Activated CD4-positive, alpha-beta T cell treated with anti-CD3 and anti-CD28 coated beads, Interleukin-2, amount 10 ng/mL, durations not matched to agents 24 days and 14 days (primary cell): ENCODE measurements around the gene SCAF1. TPM values are rescaled to one million over a fixed set of nuclear protein-coding genes. Genes with fewer than 3 reads are reported as not detected.
A peak's percentile ranks its signal among the peaks of the same experiment; 100 is the strongest.

Experiments used
- DNase-seq: peaks from one replicate; pipeline ENCODE4 v3.0.0; 2022
- H3K27ac Mint-ChIP-seq: one replicate; pipeline ENCODE4 v1.8.0; 2022; ENCODE audit warnings: mild to moderate bottlenecking, mixed read lengths
- H3K27me3 Mint-ChIP-seq: one replicate; pipeline ENCODE4 v1.8.0; 2022; ENCODE audit warnings: mixed read lengths
- H3K36me3 Mint-ChIP-seq: one replicate; pipeline ENCODE4 v1.8.0; 2022; ENCODE audit warnings: low read depth, mild to moderate bottlenecking, mixed read lengths
- H3K4me1 Mint-ChIP-seq: one replicate; pipeline ENCODE4 v1.8.0; 2021; ENCODE audit warnings: mixed read lengths
- H3K4me3 Mint-ChIP-seq: one replicate; pipeline ENCODE4 v1.8.0; 2022; ENCODE audit warnings: mild to moderate bottlenecking, moderate library complexity, mixed read lengths
- H3K9me3 Mint-ChIP-seq: one replicate; pipeline ENCODE4 v1.8.0; 2021; ENCODE audit warnings: mixed read lengths
- intact Hi-C: fragments of 100-400 bp; cut with micrococcal nuclease; formaldehyde crosslinking; loops from one replicate; pipeline ENCODE4 v1.15.1; 2023
- total RNA-seq: library from RNA; stranded (reverse); gene quantifications from 2 replicates; pipeline ENCODE4 v1.2.3, GENCODE V29; 2022

The SCAF1 gene
- total RNA-seq, 1 donor from 2014 or later, result 84.9 TPM

DNA sequence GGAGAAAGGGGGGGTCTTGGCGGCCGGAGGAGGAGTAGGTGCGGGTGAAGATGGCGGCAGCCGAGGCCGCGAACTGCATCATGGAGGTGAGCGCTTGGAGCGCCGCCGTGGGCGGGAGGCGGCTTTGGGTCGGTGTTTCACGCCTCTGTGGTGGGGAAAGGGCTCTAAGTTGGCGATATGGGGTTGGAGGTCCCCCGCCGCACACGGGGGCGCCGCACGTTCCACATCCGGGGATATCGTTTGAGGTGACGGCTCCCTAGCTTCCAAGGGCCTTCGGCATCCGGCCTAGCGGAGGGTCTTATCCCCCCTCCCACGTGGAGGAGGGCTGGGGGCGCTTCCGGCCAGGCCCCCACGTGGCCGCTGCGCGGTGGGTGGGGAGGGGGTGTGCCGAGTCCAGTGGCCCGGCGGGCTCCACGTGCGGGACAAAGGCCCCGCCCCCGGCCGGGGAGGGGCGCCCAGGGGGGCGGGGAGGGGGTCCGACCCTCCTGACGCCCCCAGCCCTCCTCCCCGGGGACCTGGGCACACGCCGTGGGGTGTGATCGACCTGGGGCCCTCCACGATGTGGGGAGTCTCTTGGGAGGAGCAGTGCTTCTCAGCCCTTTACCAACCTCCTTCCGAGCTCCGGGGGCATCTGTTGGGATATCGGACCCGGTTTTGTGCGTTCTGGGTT lies 35.4 kb downstream of the SCAF1 start, which contains the start of gene PRMT1:
PRMT1 (plus strand) TSS at position 41 of the 670 bp plus-strand sequence; CDS start at position 51, 10 bp downstream.
- H3K36me3 Mint-ChIP-seq, result peaks cover 31% of the 10 kb centered on the region
- intact Hi-C loops, result loop anchor here (2.0 kb wide), 3 partner anchors 181 to 251 kb away; partner anchors contain the start of genes ALDH16A1, ATF5, NUP62 and RPS11
- H3K27ac Mint-ChIP-seq, result peak within 1 kb of the TSS; percentile 99
- H3K27me3 Mint-ChIP-seq, result no peaks in the 10 kb centered on the region
- H3K9me3 Mint-ChIP-seq, result no peaks in the 10 kb centered on the region
- H3K4me1 Mint-ChIP-seq, result peaks cover 28% of the 10 kb centered on the region
- peak within 1 kb of the TSS; percentile 95 for H3K4me3 Mint-ChIP-seq
- DNase-seq, result peak; percentile 89

DNA sequence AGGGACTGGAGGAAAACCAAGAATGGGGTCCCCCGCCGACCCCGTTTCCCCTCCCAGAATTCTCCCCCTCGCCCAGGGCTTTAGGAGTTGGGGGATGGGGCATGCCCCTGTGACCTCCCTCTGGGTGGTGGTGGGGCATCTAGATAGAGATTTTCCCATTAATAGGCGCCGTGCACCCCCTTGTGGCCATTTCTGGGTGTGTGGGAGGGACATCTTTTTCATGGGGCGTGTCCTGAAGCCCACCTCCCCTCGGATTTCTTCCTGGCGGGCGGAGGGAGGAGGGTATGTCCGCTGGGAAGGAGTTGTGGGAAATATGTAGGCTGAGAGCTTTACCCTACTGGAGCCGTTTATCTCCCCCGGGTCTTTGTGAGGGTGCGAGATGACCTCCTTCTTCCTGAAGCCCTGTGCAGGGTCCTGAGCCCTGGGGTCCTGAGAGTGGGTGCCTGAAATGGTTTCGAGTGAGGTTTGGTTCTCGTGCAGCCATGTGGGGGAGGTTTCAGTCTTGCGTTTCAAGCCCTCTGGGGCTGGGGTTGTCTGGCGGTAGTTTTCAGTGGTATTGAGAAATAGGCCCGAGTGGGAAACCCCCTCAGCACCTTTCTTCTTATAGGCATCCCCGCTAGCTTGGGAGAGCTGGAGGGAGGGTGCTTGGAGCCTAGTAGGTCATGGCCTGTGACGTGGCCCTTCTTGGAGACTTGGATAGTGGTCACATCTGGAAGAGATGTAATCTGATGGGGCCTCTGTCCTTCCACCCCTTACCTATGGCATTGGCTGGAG lies 36.1 kb downstream of the SCAF1 start:
- peak; percentile 93 for DNase-seq
- H3K9me3 Mint-ChIP-seq, result no peaks in the 10 kb centered on the region
- peak overlapping the region; percentile 96 for H3K27ac Mint-ChIP-seq
- peaks cover 29% of the 10 kb centered on the region for H3K4me1 Mint-ChIP-seq
- intact Hi-C loops, result loop anchor here (2.0 kb wide), 4 partner anchors 107 to 251 kb away; partner anchors contain the start of genes ALDH16A1, ATF5, NUP62 and RPS11
- peak overlapping the region; percentile 95 for H3K4me3 Mint-ChIP-seq
- peaks cover 34% of the 10 kb centered on the region for H3K36me3 Mint-ChIP-seq
- no peaks in the 10 kb centered on the region for H3K27me3 Mint-ChIP-seq

DNA sequence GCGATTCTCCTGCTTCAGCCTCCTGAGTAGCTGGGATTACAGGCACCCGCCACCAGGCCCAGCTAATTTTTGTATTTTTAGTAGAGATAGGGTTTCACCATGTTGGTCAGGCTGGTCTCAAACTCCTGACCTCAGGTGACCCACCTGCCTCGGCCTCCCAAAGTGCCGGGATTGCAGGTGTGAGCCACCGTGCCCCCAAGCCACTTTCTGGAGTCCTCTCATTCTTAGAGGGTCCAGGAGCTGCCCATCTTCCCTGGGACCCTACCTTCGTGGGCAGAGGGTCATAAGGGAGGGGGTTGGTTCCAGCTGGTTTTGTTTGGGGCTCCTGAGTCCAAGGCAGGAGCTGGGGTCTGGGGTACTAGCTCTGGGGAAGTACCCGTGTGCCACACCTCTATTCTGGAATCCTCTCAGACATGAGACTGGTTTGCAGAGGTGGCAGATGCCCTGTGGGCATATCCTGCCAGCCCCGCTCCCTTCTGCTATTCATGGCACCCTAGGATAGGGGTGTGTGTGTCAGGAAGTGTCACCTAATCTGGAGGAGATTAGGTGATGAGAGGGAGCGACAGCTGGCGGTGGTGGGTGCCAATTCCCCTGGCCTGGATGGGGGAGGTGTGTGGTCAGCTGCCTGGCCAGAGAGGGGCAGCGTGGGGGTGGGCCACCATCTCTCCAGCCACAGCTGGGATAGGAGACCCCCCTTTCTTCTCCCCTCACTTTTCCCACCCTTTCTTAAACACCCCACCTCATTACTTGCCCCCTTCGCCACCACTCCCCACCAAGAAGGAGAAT lies 37.2 kb downstream of the SCAF1 start:
- peaks cover 27% of the 10 kb centered on the region for H3K4me1 Mint-ChIP-seq
- intact Hi-C loops, result loop anchor here (2.0 kb wide), 1 partner anchor 108 kb away; no protein-coding TSS in a partner anchor
- no peaks in the 10 kb centered on the region for H3K27me3 Mint-ChIP-seq
- peak overlapping the region; percentile 95 for H3K4me3 Mint-ChIP-seq
- H3K9me3 Mint-ChIP-seq, result no peaks in the 10 kb centered on the region
- H3K27ac Mint-ChIP-seq, result peak overlapping the region; percentile 15
- peaks cover 37% of the 10 kb centered on the region for H3K36me3 Mint-ChIP-seq
- DNase-seq, result no peak

DNA sequence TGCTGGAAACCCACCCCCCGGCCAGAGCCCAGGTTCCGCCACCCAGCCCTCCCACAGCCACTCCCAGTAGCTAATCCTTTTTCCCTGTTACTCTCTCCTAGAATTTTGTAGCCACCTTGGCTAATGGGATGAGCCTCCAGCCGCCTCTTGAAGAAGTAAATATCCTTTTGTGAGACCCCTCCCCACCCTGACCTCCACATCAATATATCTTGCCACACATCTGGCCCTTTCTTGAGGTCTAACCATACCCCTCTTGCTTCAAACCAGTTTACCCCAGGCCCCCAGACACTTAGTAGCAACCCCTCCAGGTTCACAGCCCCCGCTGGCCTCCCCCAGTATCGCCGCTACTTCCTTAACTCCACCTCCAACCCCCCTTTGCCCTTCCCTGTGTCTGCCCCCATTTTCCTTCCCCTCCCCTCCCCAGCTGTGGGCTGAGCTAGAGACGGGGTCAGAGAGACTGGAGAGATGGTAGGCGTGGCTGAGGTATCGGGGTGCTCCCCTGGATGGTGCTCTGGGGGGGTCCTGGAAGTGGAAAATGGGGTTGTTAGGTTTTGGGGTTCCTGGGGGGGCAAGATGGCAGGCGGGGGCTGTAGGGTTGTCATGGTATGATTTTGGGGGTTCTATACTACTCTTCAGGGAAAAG lies 37.9 kb downstream of the SCAF1 start:
- DNase-seq, result no peak
- H3K4me1 Mint-ChIP-seq, result peaks cover 26% of the 10 kb centered on the region
- H3K27me3 Mint-ChIP-seq, result no peaks in the 10 kb centered on the region
- H3K36me3 Mint-ChIP-seq, result peaks cover 40% of the 10 kb centered on the region
- H3K27ac Mint-ChIP-seq, result peak overlapping the region; percentile 20
- intact Hi-C loops, result loop anchor here (2.0 kb wide), 1 partner anchor 109 kb away; no protein-coding TSS in a partner anchor
- no peaks in the 10 kb centered on the region for H3K9me3 Mint-ChIP-seq
- H3K4me3 Mint-ChIP-seq, result peak overlapping the region; percentile 52

DNA sequence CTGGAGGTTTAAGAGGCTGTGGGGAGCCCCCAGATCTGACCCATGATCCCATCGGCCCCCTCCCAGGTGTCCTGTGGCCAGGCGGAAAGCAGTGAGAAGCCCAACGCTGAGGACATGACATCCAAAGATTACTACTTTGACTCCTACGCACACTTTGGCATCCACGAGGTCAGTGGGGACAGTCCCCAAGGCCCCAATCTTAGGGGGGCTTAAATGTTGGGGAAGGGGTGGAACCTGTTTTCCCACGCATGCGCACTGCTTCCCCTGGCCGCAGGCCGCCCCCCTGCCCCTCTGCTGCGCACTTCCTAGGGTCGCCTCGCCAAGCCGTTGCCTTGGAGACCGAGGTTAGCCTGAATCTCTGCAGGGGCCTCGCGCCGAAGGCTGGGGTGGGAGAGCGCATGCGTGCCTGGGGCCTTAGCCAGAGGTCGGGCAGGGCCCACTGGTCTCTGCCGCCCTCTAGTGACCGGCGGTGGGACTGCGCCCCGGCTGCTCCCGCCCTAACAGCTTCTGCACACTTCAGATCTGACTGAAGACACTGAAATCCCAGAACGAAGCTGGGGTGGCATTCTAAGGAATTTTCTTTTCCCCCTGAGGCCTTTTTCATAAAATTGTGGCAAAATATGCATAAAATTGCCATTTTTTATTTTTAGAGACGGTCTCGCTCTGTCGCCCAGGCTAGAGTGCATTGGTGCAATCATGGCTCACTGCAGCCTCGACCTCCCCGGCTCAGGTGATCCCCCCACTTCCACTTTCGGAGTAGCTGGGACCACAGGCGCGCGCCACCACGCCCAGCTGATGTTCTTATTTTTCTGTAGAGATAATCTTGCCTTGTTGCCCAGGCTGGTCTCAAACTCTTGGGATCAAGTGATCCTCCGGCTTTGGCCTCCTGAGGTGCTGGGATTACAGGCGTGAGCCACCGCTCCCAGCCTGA lies 38.7 kb downstream of the SCAF1 start:
- no peaks in the 10 kb centered on the region for H3K27me3 Mint-ChIP-seq
- peak; percentile 98 for DNase-seq
- H3K36me3 Mint-ChIP-seq, result peaks cover 48% of the 10 kb centered on the region
- H3K4me3 Mint-ChIP-seq, result peak overlapping the region; percentile 52
- H3K4me1 Mint-ChIP-seq, result peaks cover 26% of the 10 kb centered on the region
- H3K27ac Mint-ChIP-seq, result peak overlapping the region; percentile 20
- no peaks in the 10 kb centered on the region for H3K9me3 Mint-ChIP-seq
- intact Hi-C loops, result no loop called here

DNA sequence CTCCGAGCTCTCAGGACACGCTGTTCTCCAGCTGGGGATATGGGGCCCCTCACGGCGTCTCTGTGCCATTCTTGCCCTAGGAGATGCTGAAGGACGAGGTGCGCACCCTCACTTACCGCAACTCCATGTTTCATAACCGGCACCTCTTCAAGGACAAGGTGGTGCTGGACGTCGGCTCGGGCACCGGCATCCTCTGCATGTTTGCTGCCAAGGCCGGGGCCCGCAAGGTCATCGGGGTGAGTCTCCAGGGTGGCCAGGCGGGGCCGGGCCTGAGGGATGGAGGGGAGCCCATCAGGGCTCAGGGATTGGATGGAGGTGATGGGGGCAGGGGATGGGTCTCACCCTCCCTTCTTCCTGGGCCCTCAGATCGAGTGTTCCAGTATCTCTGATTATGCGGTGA lies 39.8 kb downstream of the SCAF1 start:
- H3K9me3 Mint-ChIP-seq, result no peaks in the 10 kb centered on the region
- H3K27ac Mint-ChIP-seq, result no peak overlapping the region
- no peak overlapping the region for H3K4me3 Mint-ChIP-seq
- no peaks in the 10 kb centered on the region for H3K27me3 Mint-ChIP-seq
- peaks cover 53% of the 10 kb centered on the region for H3K36me3 Mint-ChIP-seq
- DNase-seq, result no peak
- H3K4me1 Mint-ChIP-seq, result peaks cover 23% of the 10 kb centered on the region
- intact Hi-C loops, result no loop called here

DNA sequence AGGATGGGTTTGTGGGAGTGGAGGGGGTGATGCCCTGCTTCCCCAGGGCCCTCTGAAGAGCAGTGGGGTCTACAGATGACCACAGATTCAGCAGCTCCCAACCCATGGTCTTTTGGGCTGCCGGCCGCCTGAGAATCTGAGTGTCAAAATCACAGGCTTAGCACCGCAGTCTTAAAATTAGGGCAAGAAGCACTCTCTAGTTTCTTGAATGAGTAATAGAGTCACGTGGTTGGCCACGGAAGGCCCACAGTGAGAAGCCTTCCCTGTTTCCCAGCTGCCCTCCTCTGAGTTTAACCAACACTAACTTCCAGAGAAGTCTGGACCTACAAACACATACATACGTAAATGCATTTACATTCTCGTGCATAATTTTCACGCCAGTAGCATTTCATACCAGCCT lies 40.3 kb downstream of the SCAF1 start:
- Mint-ChIP-seq H3K27ac (no peak overlapping the region), H3K4me1 (peaks cover 23% of the 10 kb centered on the region), H3K27me3 (no peaks in the 10 kb centered on the region), H3K9me3 (no peaks in the 10 kb centered on the region), H3K4me3 (no peak overlapping the region), H3K36me3 (peaks cover 54% of the 10 kb centered on the region)
- intact Hi-C loops, result no loop called here
- DNase-seq, result no peak

DNA sequence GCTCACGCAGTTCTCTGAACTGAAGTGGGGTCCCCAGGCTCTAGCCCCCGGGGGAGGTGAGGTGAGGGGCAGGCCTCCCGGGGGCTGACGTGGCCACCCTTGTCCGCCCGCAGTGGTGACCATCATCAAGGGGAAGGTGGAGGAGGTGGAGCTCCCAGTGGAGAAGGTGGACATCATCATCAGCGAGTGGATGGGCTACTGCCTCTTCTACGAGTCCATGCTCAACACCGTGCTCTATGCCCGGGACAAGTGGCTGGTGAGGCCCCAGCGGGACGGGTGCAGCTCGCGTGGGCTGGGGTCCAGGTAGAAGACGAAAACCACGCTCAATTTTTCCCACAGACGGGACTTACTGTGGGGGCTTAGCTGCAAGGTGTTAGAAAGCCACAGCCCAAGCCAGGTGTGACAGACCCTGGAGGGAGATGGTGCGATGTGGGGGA lies 41.8 kb downstream of the SCAF1 start:
- H3K4me1 Mint-ChIP-seq, result peaks cover 19% of the 10 kb centered on the region
- H3K4me3 Mint-ChIP-seq, result no peak overlapping the region
- no peaks in the 10 kb centered on the region for H3K27me3 Mint-ChIP-seq
- intact Hi-C loops, result no loop called here
- H3K27ac Mint-ChIP-seq, result no peak overlapping the region
- peaks cover 59% of the 10 kb centered on the region for H3K36me3 Mint-ChIP-seq
- DNase-seq, result no peak
- H3K9me3 Mint-ChIP-seq, result no peaks in the 10 kb centered on the region

DNA sequence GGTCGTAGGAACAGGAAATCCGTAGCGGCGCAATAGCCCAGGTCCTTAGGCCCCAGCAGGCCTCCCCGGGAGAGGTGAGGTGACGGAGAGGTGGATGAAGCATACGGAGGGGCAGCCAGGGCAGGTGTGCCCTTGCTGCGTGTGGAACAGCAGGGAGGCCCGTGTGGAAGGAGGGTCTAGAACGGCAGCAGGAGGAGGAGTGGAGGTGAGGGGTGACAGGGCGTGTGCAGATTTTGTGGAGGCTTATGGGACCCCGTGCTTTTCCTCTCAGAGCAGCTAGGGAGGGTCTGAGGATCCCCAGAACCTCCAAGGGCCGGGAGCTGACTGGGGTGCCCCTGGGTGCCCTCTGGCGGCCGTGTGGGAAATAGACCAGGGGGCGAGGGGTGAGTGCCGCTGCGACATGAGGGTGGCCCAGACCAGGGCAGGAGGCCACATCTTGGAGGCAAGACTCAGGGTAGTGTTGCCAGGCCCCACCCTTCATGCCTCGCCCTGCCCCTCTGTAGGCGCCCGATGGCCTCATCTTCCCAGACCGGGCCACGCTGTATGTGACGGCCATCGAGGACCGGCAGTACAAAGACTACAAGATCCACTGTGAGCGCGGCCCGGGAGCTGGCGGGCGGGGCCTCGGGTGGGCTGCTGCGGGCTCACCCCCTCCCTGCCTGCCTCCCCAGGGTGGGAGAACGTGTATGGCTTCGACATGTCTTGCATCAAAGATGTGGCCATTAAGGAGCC lies 42.4 kb downstream of the SCAF1 start:
- intact Hi-C loops, result no loop called here
- H3K27ac Mint-ChIP-seq, result no peak overlapping the region
- H3K36me3 Mint-ChIP-seq, result peaks cover 62% of the 10 kb centered on the region
- peak; percentile 73 for DNase-seq
- no peak overlapping the region for H3K4me3 Mint-ChIP-seq
- H3K9me3 Mint-ChIP-seq, result no peaks in the 10 kb centered on the region
- H3K27me3 Mint-ChIP-seq, result no peaks in the 10 kb centered on the region
- peaks cover 19% of the 10 kb centered on the region for H3K4me1 Mint-ChIP-seq

DNA sequence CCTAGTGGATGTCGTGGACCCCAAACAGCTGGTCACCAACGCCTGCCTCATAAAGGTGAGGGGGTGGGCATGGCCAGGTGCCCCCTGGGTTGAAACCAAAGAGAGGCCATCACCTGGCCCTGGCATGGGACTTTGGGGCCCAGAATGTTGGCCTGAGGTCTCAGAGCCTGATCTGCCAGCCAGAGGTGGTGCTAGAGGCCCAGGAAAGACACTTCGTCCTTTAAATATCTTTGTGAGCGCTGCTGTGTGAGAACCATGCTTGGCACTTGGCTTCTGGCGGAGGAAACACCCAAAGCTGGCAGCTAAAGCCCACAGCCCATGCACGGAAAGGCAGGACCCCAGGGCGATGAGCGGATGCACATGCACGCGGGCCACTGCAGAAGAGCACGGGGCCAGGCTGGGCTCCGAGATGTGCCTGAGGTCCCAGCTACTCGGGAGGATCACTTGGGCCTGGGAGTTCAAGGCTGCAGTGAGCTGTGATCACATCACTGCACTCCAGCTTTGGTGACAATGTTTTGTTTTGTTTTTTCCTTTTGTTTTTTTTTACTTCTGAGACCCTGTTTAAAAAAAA lies 43.1 kb downstream of the SCAF1 start:
- no peak for DNase-seq
- Mint-ChIP-seq H3K36me3 (peaks cover 61% of the 10 kb centered on the region), H3K9me3 (no peaks in the 10 kb centered on the region), H3K27me3 (no peaks in the 10 kb centered on the region), H3K27ac (no peak overlapping the region), H3K4me1 (peaks cover 18% of the 10 kb centered on the region), H3K4me3 (no peak overlapping the region)
- intact Hi-C loops, result no loop called here

DNA sequence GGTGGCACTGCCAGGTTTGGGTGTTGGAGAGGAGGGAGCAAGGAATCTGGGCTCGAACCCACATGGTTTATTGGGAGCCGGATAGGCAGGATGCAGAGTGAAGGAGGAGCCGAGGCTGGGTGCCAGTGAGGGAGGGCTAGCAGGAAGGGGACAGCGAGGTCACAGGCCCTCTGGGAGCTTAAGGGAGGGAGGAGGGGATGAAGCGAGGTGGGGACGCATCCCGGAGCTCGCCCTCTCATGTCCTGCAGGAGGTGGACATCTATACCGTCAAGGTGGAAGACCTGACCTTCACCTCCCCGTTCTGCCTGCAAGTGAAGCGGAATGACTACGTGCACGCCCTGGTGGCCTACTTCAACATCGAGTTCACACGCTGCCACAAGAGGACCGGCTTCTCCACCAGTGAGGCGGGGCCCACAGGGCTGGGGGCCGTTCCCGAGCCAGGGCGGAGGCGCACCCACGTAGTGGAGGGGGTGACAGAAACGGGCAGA lies 43.9 kb downstream of the SCAF1 start:
- H3K27ac Mint-ChIP-seq, result no peak overlapping the region
- H3K27me3 Mint-ChIP-seq, result peaks cover 7% of the 10 kb centered on the region
- H3K9me3 Mint-ChIP-seq, result no peaks in the 10 kb centered on the region
- H3K36me3 Mint-ChIP-seq, result peaks cover 62% of the 10 kb centered on the region
- no peak for DNase-seq
- peaks cover 20% of the 10 kb centered on the region for H3K4me1 Mint-ChIP-seq
- H3K4me3 Mint-ChIP-seq, result no peak overlapping the region
- intact Hi-C loops, result no loop called here
